HEK293 (cell line): ENCODE measurements around the gene KANK3.

Source experiments
- BCL11A ChIP-seq: fragments of 450-650 bp; formaldehyde crosslinking; IDR thresholded peaks from 2 replicates; pipeline ENCODE4 v1.5.1; 2016; ENCODE audit warnings: low read depth, missing biosample characterization, missing genetic modification characterization
- GFI1B ChIP-seq: fragments of 450-650 bp; formaldehyde crosslinking; IDR thresholded peaks from 2 replicates; pipeline ENCODE4 v1.5.1; 2016; ENCODE audit warnings: missing biosample characterization, missing genetic modification characterization
- GLIS2 ChIP-seq: fragments of 450-650 bp; formaldehyde crosslinking; IDR thresholded peaks from 2 replicates; pipeline ENCODE4 v1.5.1; 2016; ENCODE audit warnings: missing biosample characterization, missing genetic modification characterization
- IKZF3 ChIP-seq: fragments of 450-650 bp; IDR thresholded peaks from 2 replicates; pipeline ENCODE4 v1.5.0; 2018; ENCODE audit warnings: missing biosample characterization, mild to moderate bottlenecking, missing genetic modification characterization, moderate library complexity
- KLF1 ChIP-seq: fragments of 450-650 bp; formaldehyde crosslinking; IDR thresholded peaks from 2 replicates; pipeline ENCODE4 v1.5.1; 2016; ENCODE audit warnings: missing biosample characterization, missing genetic modification characterization
- KLF16 ChIP-seq: fragments of 450-650 bp; formaldehyde crosslinking; IDR thresholded peaks from 2 replicates; pipeline ENCODE4 v1.5.1; 2017; ENCODE audit warnings: missing biosample characterization, missing genetic modification characterization
- KLF8 ChIP-seq: fragments of 450-650 bp; formaldehyde crosslinking; IDR thresholded peaks from 2 replicates; pipeline ENCODE4 v1.5.1; 2016; ENCODE audit warnings: missing biosample characterization, missing genetic modification characterization
- KLF9 ChIP-seq: fragments of 450-650 bp; formaldehyde crosslinking; IDR thresholded peaks from 2 replicates; pipeline ENCODE4 v1.5.1; 2016; ENCODE audit warnings: missing biosample characterization, missing genetic modification characterization, low read depth
- SALL2 ChIP-seq: fragments of 450-650 bp; formaldehyde crosslinking; IDR thresholded peaks from 2 replicates; pipeline ENCODE4 v1.5.0; 2017; ENCODE audit warnings: missing biosample characterization, mild to moderate bottlenecking, missing genetic modification characterization, borderline replicate concordance
- SCRT2 ChIP-seq: fragments of 450-650 bp; formaldehyde crosslinking; IDR thresholded peaks from 2 replicates; pipeline ENCODE4 v1.5.1; 2016; ENCODE audit warnings: missing biosample characterization, missing genetic modification characterization
- SP2 ChIP-seq: fragments of 450-650 bp; formaldehyde crosslinking; IDR thresholded peaks from 2 replicates; pipeline ENCODE4 v1.5.1; 2016; ENCODE audit warnings: missing biosample characterization, missing genetic modification characterization
- SP3 ChIP-seq: fragments of 450-650 bp; formaldehyde crosslinking; IDR thresholded peaks from 2 replicates; pipeline ENCODE4 v1.5.1; 2016; ENCODE audit warnings: missing biosample characterization, missing genetic modification characterization
- ZBTB1 ChIP-seq: fragments of 450-650 bp; formaldehyde crosslinking; IDR thresholded peaks from 2 replicates; pipeline ENCODE4 v1.5.1; 2016; ENCODE audit warnings: missing biosample characterization, missing genetic modification characterization
- ZBTB17 ChIP-seq: fragments of 450-650 bp; formaldehyde crosslinking; IDR thresholded peaks from 2 replicates; pipeline ENCODE4 v1.5.1; 2016; ENCODE audit warnings: missing biosample characterization, missing genetic modification characterization
- ZBTB49 ChIP-seq: fragments of 450-650 bp; formaldehyde crosslinking; IDR thresholded peaks from 2 replicates; pipeline ENCODE4 v1.5.1; 2016; ENCODE audit warnings: missing biosample characterization, missing genetic modification characterization, low read depth
- ZBTB8A ChIP-seq: fragments of 450-650 bp; formaldehyde crosslinking; IDR thresholded peaks from 2 replicates; pipeline ENCODE4 v1.5.1; 2016; ENCODE audit warnings: missing biosample characterization, missing genetic modification characterization
- ZEB2 ChIP-seq: fragments of 450-650 bp; formaldehyde crosslinking; IDR thresholded peaks from 2 replicates; pipeline ENCODE4 v1.5.1; 2016; ENCODE audit warnings: missing biosample characterization, missing genetic modification characterization
- ZFP69B ChIP-seq: fragments of 450-650 bp; formaldehyde crosslinking; IDR thresholded peaks from 2 replicates; pipeline ENCODE4 v1.5.1; 2016; ENCODE audit warnings: missing biosample characterization, missing genetic modification characterization
- ZIC2 ChIP-seq: fragments of 450-650 bp; formaldehyde crosslinking; IDR thresholded peaks from 2 replicates; pipeline ENCODE4 v1.5.1; 2016; ENCODE audit warnings: missing biosample characterization, missing genetic modification characterization
- ZNF112 ChIP-seq: fragments of 450-650 bp; formaldehyde crosslinking; IDR thresholded peaks from 2 replicates; pipeline ENCODE4 v1.5.0; 2017; ENCODE audit warnings: missing biosample characterization, missing genetic modification characterization
- ZNF16 ChIP-seq: fragments of 450-650 bp; formaldehyde crosslinking; IDR thresholded peaks from 2 replicates; pipeline ENCODE4 v1.5.1; 2016; ENCODE audit warnings: low read depth, missing biosample characterization, missing genetic modification characterization
- ZNF184 ChIP-seq: fragments of 450-650 bp; IDR thresholded peaks from 2 replicates; pipeline ENCODE4 v1.5.1; 2018; ENCODE audit warnings: missing biosample characterization, mild to moderate bottlenecking, missing genetic modification characterization
- ZNF221 ChIP-seq: fragments of 450-650 bp; formaldehyde crosslinking; IDR thresholded peaks from 2 replicates; pipeline ENCODE4 v1.5.1; 2017; ENCODE audit warnings: missing biosample characterization, missing genetic modification characterization, borderline replicate concordance
- ZNF324 ChIP-seq: fragments of 450-650 bp; formaldehyde crosslinking; IDR thresholded peaks from 2 replicates; pipeline ENCODE4 v1.5.1; 2016; ENCODE audit warnings: missing biosample characterization, missing genetic modification characterization
- ZNF335 ChIP-seq: fragments of 450-650 bp; formaldehyde crosslinking; conservative IDR thresholded peaks from 2 replicates; pipeline ENCODE4 v1.5.1; 2016; ENCODE audit warnings: missing biosample characterization, missing genetic modification characterization
- ZNF341 ChIP-seq: fragments of 450-650 bp; formaldehyde crosslinking; IDR thresholded peaks from 2 replicates; pipeline ENCODE4; 2016; ENCODE audit warnings: low read depth, missing biosample characterization, missing genetic modification characterization
- ZNF394 ChIP-seq: fragments of 450-650 bp; formaldehyde crosslinking; IDR thresholded peaks from 2 replicates; pipeline ENCODE4 v1.5.1; 2016; ENCODE audit warnings: missing biosample characterization, missing genetic modification characterization, mild to moderate bottlenecking, moderate library complexity, borderline replicate concordance
- ZNF416 ChIP-seq: fragments of 450-650 bp; formaldehyde crosslinking; IDR thresholded peaks from 2 replicates; pipeline ENCODE4 v1.5.1; 2016; ENCODE audit warnings: missing biosample characterization, missing genetic modification characterization
- ZNF514 ChIP-seq: fragments of 450-650 bp; formaldehyde crosslinking; IDR thresholded peaks from 2 replicates; pipeline ENCODE4 v1.5.1; 2016; ENCODE audit warnings: missing biosample characterization, missing genetic modification characterization
- ZNF600 ChIP-seq: fragments of 450-650 bp; formaldehyde crosslinking; IDR thresholded peaks from 2 replicates; pipeline ENCODE4 v1.5.1; 2016; ENCODE audit warnings: missing biosample characterization, missing genetic modification characterization
- ZNF610 ChIP-seq: fragments of 450-650 bp; formaldehyde crosslinking; IDR thresholded peaks from 2 replicates; pipeline ENCODE4 v1.5.1; 2016; ENCODE audit warnings: missing biosample characterization, missing genetic modification characterization, borderline replicate concordance
- ZNF639 ChIP-seq: fragments of 450-650 bp; formaldehyde crosslinking; IDR thresholded peaks from 2 replicates; pipeline ENCODE4 v1.5.1; 2016; ENCODE audit warnings: missing biosample characterization, missing genetic modification characterization
- ZNF658 ChIP-seq: fragments of 450-650 bp; formaldehyde crosslinking; IDR thresholded peaks from 2 replicates; pipeline ENCODE4; 2016; ENCODE audit warnings: missing biosample characterization, missing genetic modification characterization
- ZNF701 ChIP-seq: fragments of 450-650 bp; formaldehyde crosslinking; IDR thresholded peaks from 2 replicates; pipeline ENCODE4 v1.5.1; 2016; ENCODE audit warnings: missing biosample characterization, missing genetic modification characterization
- ZSCAN16 ChIP-seq: fragments of 450-650 bp; formaldehyde crosslinking; IDR thresholded peaks from 2 replicates; pipeline ENCODE4 v1.5.1; 2016; ENCODE audit warnings: missing biosample characterization, missing genetic modification characterization
- ZSCAN5A ChIP-seq: fragments of 450-650 bp; formaldehyde crosslinking; IDR thresholded peaks from 2 replicates; pipeline ENCODE4 v1.5.1; 2016; ENCODE audit warnings: missing biosample characterization, missing genetic modification characterization

KANK3 gene

GRCh38 chr19:8307965-8308866, 34.8 kb downstream of the KANK3 start, which contains the start of gene CD320 (continued):
- TF ChIP-seq ZNF600 (tag by site-specific recombination) (peak; percentile 96), ZSCAN5A (tag by site-specific recombination) (peak; percentile 94), ZNF221 (no peak), BCL11A (no peak), ZNF324 (tag by site-specific recombination) (peak; percentile 63; the same call in 1 of the 2 replicates), IKZF3 (peak; percentile 28; the same call in 1 of the 2 replicates), ZFP69B (tag by site-specific recombination) (peak; percentile 81), SALL2 (tag by site-specific recombination) (no peak), ZNF341 (tag by site-specific recombination) (0 out of 2 replicates have a peak, but pooled peaks have one; percentile 24), ZNF658 (no peak), ZNF610 (tag by site-specific recombination) (peak; percentile 93), KLF1 (peak; percentile 70), ZIC2 (peak; percentile 89), KLF16 (tag by site-specific recombination) (peak; percentile 65), ZBTB1 (no peak; the same call in 1 of the 2 replicates), ZSCAN16 (tag by site-specific recombination) (0 out of 2 replicates have a peak, but pooled peaks have one; percentile 37), ZNF416 (tag by site-specific recombination) (no peak), ZBTB17 (tag by site-specific recombination) (0 out of 2 replicates have a peak, but pooled peaks have one; percentile 48), ZBTB49 (tag by site-specific recombination) (no peak), ZNF701 (no peak), ZNF184 (tag by site-specific recombination) (peak; percentile 37; the same call in 1 of the 2 replicates), ZNF112 (tag by site-specific recombination) (no peak), ZNF514 (tag by site-specific recombination) (no peak), SCRT2 (tag by site-specific recombination) (peak; percentile 28; the same call in 1 of the 2 replicates), ZNF335 (tag by site-specific recombination) (peak; percentile 8; the same call in 1 of the 2 replicates), SP3 (tag by site-specific recombination) (peak; percentile 86), GLIS2 (peak; percentile 85), SP2 (peak; percentile 84), ZNF394 (tag by site-specific recombination) (0 out of 2 replicates have a peak, but pooled peaks have one; percentile 21), ZNF16 (tag by site-specific recombination) (no peak), ZNF639 (tag by site-specific recombination) (peak; percentile 21; the same call in 1 of the 2 replicates), ZBTB8A (tag by site-specific recombination) (peak; percentile 55; the same call in 1 of the 2 replicates), KLF8 (peak; percentile 81), GFI1B (tag by site-specific recombination) (no peak), ZEB2 (peak; percentile 79), KLF9 (tag by site-specific recombination) (peak; percentile 91)
